HG03095 (cell line): Measurements from ENCODE around the gene STARD4.

ENCODE experiments used
- ATAC-seq: cut with Tn5 transposase; IDR thresholded peaks from one replicate; pipeline ENCODE4 v1.9.1; 2021; ENCODE audit warnings: moderate library complexity; ENCODE audit not compliant: unreplicated experiment

STARD4 gene, protein sequence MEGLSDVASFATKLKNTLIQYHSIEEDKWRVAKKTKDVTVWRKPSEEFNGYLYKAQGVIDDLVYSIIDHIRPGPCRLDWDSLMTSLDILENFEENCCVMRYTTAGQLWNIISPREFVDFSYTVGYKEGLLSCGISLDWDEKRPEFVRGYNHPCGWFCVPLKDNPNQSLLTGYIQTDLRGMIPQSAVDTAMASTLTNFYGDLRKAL

DNA sequence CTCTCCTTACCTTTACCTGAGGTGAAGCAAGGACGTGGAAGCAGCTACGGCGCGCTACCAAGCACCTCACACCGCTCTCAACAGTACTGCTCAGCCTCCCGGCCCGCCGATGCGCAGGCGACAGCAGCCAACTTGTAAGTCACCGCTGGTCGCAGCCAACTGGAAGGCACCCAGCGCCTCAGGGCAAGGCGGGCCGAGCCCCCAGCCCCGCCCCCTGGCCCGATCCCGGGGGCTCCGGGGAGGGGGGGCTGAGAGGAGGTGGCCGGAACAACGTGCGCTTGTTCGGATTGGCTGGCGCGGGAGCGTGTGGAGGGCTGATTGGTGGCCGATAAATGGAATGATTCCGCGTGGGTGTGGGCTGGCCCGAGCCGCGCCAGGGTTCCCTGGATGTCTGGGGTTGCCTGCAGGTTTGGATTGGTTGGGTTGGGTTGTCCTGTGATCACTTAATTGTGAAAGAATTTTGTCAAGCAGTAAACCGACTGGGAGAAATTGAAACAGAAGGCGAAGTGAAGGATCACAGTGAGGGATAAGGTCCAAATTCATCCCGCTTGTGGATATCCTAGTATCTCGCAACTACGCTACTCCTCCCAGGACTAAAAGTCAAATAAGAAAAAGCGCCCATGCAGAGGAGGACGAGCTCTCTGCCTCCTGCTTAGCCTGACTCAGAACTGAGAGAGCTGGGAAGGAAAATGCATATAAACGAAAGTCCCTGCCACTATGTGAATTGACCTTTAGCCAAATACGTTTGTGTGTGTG, at the start of gene STARD4:
Gene STARD4 (minus strand): TSS at position 161 of the 756 bp plus-strand sequence. CDS start 5,102 bp downstream, outside the sequence.
- ATAC-seq, result peak; percentile 90

DNA sequence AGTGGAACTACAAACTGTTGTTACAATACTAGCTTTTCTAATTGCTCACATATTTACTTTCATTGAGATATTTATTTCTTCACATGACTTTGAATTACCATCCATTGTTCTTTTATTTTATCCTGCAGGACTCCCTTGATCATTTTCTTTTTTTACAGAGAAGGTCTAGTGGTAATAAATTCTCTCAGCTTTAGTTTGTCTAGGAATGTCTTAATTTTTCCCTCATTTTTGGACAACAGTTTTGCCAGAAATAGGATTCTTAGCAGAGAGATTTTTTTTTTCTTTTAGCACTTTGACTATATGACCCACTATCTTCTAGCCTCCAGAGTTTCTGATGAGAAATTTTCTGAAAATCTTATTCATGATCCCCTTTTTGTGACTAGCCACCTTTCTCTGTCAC, 47.3 kb upstream of the STARD4 start:
- ATAC-seq, result no peak

DNA sequence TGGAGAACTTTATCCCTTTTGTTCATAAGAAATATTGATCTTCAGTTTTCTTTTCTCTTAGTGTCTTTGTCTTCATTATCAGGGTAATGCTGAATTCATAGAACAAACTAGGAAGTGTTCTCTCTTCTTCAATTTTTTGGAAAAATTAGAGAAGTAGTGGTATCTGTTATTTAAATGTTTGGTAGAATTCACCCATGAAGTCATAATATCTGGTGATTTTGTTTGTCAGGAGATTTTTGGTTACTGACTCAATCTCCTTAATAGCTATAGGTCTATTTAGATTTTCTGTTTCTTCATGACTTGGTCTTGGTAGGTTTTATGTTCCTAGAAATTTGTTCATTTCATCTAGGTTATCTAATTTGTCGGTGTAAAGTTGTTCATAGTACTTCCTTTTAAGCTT, 45.4 kb upstream of the STARD4 start:
- ATAC-seq, result no peak

DNA sequence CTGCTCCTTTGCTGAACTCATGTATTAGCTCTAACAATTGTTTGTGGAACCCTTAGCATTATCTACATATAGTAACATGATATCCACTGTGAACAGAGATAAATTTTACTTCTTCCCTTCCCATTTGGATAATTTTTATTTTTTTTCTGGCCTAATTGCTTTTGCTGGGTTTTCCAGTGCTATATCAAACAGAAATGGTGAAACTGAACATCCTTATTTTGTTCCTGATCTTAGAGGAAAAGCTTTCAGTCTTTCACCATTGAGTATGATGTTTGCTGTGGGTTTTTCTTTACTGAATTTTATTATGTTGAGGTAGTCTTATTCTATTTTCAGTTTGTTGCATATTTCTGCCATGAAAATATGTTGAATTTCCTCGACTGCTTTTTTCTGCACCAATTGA, 44.8 kb upstream of the STARD4 start:
- no peak for ATAC-seq

DNA sequence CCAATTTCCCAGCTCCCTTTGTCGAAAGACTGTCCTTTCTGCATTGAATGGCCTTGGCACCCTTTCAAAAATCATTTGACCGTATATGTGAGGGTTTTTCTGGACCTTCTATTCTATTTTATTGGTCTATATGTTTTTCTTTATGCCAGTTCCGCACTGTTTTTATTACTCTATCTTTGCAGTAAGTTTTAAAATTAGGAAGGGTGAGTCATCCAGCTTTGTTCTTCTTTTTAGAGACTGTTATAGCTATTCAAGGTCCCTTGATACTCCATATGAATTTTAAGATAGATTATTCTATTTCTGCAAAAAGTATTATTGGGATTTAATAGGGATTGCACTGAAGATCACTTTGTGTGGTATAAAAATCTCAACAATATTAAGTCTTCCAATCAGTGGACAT, 44.2 kb upstream of the STARD4 start:
- ATAC-seq, result no peak

DNA sequence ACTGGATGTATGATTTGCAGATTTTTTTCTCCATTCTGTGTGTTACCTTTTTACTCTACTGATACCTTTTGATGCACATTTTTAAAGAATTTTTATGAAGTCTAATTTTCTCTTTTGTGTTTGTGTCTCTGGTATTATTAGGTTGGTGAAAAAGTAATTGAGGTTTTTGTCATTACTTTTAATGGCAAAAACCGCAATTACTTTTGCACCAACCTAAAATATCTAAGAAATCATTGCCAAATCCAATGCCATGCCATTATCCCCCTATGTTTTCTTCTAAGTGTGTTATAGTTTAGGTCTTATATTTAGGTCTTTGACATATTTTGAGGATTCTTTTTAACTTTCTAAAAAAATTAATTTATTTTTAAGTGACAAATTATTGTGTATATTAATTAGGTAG, 43.4 kb upstream of the STARD4 start:
- ATAC-seq, result no peak

DNA sequence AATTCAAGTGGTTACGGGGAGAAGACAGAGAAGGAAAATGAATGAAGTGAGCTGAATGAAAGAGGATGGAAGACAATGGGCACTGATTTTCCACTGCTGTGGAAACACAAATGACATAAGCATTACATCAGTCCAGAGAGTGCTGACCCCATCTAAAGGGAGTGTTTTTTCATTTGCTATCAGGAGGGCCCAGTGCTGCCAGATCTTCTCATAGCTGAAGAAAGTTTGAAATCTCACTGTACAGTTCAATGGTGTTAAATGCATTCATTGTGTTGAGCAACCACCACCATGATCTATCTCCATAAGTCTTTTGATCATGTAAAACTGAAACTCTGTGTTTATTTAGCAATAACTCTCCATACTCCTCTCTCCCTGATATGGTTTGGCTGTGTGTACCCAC, 41.5 kb upstream of the STARD4 start:
- no peak for ATAC-seq

DNA sequence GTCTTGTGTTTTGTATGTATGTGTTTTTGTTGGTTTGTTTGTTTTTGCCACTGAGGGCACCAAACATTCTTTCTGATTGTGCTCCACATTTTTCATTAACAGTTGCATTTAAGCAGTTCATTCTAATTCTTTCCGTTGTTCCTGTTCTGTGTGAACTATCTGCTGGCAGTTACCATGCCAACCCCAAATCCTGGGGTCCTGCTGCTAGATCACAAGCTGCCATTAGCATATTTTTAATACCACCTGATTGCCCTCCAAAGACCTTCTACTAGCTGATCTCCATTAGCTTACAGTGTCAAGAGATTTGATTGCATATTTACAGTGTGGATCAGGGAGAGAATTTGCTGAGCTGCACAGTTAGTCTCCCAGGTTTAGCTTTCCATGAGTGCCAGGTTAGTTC, 40.6 kb upstream of the STARD4 start:
- ATAC-seq, result no peak

DNA sequence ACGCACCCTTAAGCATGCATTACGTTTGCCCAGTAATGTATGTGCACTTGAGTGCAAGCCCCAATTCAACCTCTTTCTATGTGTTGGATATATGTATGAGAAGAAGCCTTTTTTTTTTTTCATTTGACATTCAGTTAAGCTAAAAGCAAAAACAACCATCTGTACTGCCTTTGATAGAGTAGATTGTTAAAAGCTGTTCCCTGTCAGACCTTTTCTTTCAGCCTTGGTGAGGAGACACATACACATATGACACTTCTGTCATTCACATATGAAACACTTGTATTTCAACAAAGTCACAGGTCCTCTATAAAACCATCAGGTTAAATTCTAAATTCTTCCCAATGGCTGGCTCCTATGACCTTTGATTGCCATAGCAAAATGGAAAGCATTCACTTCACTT, 40.2 kb upstream of the STARD4 start:
- no peak for ATAC-seq

DNA sequence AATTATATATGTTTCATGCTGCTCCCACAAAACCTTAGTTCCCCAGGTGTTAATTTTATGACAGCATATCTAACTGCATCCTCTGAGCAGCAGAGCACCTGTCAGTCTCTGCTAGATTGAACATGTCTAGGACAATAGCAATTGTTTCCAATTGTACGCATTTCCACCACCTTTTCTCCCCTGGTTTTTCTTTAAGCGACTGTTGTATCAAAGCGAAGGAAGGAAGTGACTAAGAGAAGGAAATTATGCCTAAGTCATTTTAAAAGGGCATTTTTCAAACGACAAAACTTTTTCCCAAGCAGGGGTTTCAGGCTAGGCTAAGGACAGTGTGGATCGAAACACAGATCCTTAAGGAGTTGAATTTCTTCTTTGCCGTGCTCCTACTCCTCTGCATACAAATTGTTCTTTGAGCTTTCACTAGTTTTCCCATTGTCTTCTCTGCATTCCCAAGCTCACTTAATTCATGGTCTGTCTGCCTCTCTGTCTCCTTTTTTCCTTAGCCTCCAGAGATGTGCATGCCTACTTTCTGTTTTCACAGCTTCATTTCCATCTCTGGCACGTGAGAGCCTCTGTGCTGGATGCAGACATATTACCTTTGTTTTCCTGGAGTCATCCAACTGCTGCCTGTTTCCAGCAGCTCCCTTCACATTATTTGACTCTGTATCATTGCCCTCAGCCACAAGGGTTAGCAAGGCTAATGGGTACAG, 39.4 kb upstream of the STARD4 start:
- no peak for ATAC-seq

DNA sequence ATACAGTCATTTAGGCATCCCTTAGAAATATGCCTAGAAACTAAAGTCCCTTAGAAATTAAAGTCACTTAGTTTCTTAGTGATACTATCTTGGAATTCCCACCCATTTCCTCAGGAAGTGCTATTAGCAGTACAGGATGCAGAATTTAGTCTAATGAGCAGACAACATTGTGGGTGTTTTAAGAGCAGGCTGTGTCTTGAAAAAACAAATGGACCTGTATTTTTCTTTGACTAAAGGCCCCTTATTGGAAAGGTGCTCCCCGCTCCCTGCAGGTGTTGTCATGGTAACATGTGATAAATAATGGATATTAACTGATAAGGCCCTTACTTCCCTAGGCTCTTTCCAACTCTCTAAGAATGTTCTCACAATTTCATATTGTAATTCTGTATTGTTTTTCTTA, 38.8 kb upstream of the STARD4 start:
- no peak for ATAC-seq

DNA sequence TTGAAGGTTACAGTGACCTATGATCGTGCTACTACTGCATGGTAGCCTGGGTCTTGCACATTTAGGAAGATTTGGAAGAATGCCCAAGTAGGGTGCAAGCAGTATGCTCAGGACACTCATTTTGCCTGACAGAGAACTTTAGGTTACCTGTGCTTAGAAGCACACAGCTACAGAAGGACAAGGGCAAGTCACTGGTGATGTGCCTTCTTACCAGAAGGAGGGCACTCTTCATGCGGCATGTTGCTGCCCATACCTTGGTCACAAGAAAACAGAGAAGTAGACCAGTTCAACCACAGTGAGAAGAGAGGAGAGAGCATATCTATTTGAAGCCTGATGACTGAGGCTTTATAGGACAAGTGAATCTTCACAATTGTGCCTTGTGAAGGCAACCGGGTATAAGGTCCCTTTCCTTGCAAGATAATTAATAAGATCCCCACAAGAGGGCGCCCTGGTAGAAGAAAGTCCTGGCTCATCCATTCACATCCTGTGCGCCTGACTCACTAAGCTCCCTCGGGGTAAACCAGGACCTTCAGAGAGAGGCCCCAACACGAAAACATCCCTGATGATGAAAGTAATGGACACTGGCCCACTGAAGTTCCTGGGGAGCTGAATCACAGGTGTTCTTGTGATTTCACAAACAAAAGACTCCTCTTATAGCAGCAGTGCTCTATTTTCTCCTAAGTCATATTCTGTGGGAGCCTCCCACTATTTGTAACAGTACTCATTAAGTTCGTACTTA, 38.1 kb upstream of the STARD4 start:
- ATAC-seq, result peak; percentile 95

DNA sequence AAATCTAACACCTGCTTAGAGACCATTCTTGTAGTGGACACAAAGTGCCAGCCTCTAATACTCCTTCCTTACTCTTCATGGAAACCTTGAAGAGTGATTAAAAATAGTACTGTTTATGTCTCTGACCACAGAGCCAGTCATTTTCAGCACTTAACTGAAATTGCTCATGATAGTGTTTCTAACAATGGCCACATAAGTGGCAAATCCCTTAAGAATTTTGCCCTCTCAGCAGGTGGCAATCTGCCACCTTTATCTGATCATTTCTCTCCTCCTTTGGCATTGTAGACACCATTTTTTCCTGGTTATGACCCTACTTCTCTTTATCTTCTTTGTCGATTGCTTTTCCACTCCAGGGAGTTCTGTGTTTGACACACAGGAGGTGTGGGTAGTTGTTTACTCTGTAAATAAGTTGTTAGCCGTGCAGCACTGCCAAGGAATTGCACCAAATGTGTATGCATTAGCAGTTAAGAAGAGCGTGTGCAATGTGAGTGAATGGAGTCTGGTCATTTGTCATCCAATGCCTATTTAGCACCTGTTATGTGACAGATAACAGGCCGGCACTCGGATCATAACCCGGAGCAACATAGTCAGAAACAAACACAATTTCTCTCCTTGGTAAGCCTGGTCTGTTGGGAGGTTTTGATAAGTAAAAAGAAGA, 36.8 kb upstream of the STARD4 start:
- no peak for ATAC-seq

DNA sequence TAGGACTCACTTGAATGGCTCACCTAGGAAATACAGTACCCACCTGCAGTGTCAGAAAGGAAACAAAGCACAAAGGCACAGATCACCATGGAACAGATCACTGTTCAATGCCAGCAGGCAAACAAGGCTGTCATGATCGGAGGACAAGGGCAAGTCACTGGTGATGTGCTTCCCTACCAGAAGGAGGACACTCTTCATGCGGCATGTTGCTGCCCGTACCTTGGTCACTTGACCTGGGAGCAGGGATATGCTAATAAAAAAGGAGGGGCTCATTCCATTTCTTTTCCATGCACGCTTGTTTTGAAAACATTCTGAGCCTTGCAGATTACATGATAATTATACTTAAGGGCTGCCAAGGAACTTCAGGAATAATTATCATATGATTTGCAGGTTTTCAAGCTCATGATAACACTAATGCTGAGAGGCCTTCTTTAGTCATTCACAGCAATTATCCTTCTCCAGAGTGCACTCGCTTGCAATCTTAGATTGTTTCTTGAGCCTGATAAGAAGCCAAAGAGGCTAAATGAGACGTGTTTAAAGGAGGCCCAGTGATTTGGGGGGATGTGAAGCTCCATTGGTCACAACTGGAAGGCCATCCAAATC, 36.1 kb upstream of the STARD4 start:
- no peak for ATAC-seq

DNA sequence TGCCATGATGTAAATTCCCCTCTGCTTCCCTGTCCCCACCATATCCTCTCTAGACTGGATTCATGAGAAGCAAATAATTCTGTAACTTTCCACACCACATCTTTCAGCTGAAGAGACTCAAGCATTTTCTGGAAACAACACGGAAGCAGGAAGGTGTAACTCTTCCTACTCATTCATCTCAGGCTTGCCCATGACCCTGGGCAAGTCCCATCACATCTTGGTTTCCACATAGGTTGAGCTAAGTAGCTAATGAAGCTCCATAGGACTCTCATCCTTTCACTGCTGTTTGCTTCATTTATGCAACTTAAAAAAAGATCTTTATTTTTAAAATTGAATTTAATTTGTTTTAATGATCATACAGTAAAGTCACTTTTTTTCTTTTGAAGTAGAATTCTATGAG, 32.7 kb upstream of the STARD4 start:
- ATAC-seq, result no peak

DNA sequence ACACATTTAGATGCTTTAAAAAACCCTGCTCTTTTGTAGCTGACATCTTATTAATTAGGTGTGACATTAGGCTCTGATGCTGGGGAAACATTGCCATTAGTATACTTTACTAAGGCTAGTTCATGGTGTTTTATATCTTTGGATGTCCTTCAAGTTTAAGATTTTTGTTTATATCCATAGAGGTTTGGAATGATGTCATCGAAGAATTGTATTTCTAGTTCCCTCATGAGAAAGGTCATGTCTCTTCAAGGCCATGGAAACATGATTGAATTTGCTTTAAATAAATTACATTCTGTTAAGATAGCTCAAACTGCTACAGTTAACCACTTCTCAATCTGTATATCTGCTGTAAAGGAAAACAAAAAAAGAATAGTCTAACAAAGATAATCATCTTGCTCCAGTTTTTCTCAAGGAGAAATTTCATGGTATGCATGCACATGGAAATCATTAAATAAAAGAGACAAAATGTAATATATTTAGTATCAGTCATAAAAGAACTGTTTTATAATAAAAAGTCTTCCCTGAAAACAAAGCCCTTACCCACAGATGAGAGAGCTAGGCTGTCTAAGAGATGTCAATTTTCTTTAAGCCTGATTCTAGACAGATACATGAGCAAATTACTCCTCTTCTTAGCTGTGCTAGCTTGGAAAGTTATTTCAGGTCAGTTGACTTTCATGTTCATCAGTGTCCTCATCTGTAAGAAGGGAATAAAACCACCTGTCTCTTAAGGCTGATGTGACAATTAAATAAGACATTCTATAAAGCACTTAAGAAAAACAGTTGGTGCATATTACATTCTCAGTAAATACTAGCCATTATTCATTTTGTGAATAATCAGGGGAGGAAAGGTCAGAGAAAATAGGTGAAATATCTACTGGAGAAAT, 25.0 kb upstream of the STARD4 start:
- no peak for ATAC-seq

DNA sequence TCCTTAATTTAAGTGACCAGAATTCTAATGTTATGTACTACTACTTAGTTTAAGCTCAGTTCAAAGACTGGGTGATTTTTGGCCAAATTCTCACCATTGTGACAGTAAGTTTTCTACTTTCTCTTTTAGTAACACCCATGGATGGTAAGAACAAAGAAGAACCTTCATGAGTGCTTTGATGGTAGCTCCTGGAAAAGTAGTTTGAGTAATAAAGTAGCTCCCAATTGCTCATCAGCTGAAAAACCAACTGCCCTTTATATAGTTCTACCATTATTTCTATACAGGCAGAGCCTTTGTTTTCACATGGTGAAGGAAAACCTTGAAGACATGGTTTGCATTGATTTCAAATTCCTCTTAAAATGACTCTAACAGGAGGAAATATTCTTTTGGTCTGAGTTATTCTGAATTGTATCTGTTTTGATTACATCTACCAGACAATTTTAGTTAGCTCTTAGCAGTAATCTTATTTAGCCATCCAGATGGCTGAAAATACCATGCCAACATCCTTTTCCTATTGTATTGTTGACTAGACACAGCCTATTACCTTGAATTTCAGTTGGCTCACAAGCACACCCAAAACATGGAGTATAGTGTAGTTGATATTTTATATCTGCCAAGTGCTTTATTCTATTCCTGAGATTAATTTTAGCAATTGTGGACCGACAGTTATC, 23.7 kb upstream of the STARD4 start:
- no peak for ATAC-seq

DNA sequence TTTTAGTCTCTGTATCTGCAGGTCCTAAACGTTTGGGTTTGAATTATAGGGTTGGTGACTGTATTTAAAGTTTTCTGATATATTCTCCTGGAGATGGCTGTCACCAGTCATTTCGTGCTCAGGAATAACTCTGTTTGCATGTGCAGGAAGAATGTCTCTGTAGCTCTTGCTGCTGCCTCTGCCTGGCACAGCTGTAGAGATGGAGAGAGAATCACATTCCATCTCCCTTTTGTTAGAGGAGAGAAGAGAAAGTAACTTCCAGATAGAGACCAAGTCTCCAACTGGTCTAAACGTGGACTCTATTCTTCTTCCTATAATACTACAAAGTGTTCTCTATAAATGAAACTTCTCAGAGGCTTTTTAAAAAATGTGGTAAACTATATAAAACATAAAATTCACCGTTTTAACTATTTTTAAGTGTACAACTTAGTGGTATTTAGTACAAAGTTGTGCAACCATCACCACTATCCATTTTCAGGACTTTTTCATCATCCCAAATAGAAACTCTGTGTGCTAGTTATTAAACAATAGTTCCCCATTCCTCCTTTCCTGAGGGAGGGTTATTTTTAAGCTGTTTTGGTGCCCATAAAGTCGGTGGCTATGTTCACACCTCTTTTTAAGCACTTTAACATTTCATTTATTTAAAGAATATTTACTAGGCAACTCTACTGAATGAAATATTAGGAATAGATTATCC, 20.7 kb upstream of the STARD4 start:
- ATAC-seq, result no peak
